Trophoblast cell (in vitro differentiated cells and primary cell): ENCODE data around the gene PPIE.

Source experiments
- DNase-seq, 2 donors: peaks; one replicate each; pipeline ENCODE4 v3.0.0-alpha.2; 2016
- H2AFZ ChIP-seq: 2 replicates; pipeline ENCODE4 v1.6.1; 2013; ENCODE audit warnings: low read length, moderate library complexity, mild to moderate bottlenecking; ENCODE audit not compliant: insufficient read depth, poor library complexity
- H2AK5ac ChIP-seq: 2 replicates; pipeline ENCODE4 v1.6.1; 2013; ENCODE audit warnings: mild to moderate bottlenecking, low read length
- H2BK120ac ChIP-seq: 2 replicates; pipeline ENCODE4 v1.6.1; 2013; ENCODE audit warnings: low read length, mild to moderate bottlenecking, moderate library complexity; ENCODE audit not compliant: insufficient read depth, poor library complexity
- H2BK12ac ChIP-seq: 2 replicates; pipeline ENCODE4 v1.6.1; 2013; ENCODE audit warnings: mild to moderate bottlenecking, low read length, moderate library complexity
- H2BK5ac ChIP-seq: 2 replicates; pipeline ENCODE4 v1.6.1; 2013; ENCODE audit warnings: low read length, low read depth, moderate library complexity, mild to moderate bottlenecking; ENCODE audit not compliant: poor library complexity
- H3K14ac ChIP-seq: 2 replicates; pipeline ENCODE4 v1.6.1; 2013; ENCODE audit warnings: mild to moderate bottlenecking, low read length
- H3K18ac ChIP-seq: 2 replicates; pipeline ENCODE4 v1.6.1; 2013; ENCODE audit warnings: mild to moderate bottlenecking, low read length
- H3K23ac ChIP-seq: 2 replicates; pipeline ENCODE4 v1.6.1; 2013; ENCODE audit warnings: low read length
- H3K27ac ChIP-seq: 2 replicates; pipeline ENCODE4 v1.5.1; 2013; ENCODE audit warnings: low read depth, mild to moderate bottlenecking, inconsistent platforms, low read length, moderate library complexity
- H3K27me3 ChIP-seq: 2 replicates; pipeline ENCODE4 v1.6.1; 2013; ENCODE audit warnings: inconsistent platforms, mild to moderate bottlenecking, low read length, moderate library complexity; ENCODE audit not compliant: insufficient read depth
- H3K36me3 ChIP-seq, 2 experiments: 1 replicate in 1 of 2; 2 replicates in 1 of 2; pipeline ENCODE4 v1.6.1; 2013; ENCODE audit warnings: low read length in 2 of 2, mild to moderate bottlenecking in 2 of 2, moderate library complexity in 1 of 2; ENCODE audit not compliant: insufficient read depth in 2 of 2, control insufficient read depth in 1 of 2
- H3K4ac ChIP-seq: 2 replicates; pipeline ENCODE4 v1.6.1; 2013; ENCODE audit warnings: low read depth, mild to moderate bottlenecking, low read length, moderate library complexity
- H3K4me1 ChIP-seq, 2 experiments: 1 replicate in 1 of 2; 2 replicates in 1 of 2; pipeline ENCODE4 v1.6.1; 2013; ENCODE audit warnings: low read length in 2 of 2, mild to moderate bottlenecking in 2 of 2, moderate library complexity in 1 of 2; ENCODE audit not compliant: insufficient read depth in 2 of 2, control insufficient read depth in 1 of 2
- H3K4me2 ChIP-seq: 2 replicates; pipeline ENCODE4 v1.6.1; 2013; ENCODE audit warnings: inconsistent platforms, mild to moderate bottlenecking, low read length, moderate library complexity
- H3K4me3 ChIP-seq: 2 replicates; pipeline ENCODE4 v1.5.1; 2013; ENCODE audit warnings: mild to moderate bottlenecking, low read depth, low read length, inconsistent platforms
- H3K79me1 ChIP-seq: one replicate; pipeline ENCODE4 v1.6.1; 2013; ENCODE audit warnings: low read length
- H3K79me2 ChIP-seq: 2 replicates; pipeline ENCODE4 v1.6.1; 2013; ENCODE audit warnings: low read length, mild to moderate bottlenecking; ENCODE audit not compliant: control insufficient read depth, insufficient read depth, poor library complexity
- H3K9ac ChIP-seq: 2 replicates; pipeline ENCODE4 v1.6.1; 2013; ENCODE audit warnings: mild to moderate bottlenecking, low read length
- H3K9me3 ChIP-seq: 2 replicates; pipeline ENCODE4 v1.6.1; 2013; ENCODE audit warnings: low read depth, mild to moderate bottlenecking, control low read depth, inconsistent platforms, low read length; ENCODE audit not compliant: insufficient read depth
- H4K12ac ChIP-seq: 2 replicates; pipeline ENCODE4 v1.6.1; 2013; ENCODE audit warnings: low read depth, mild to moderate bottlenecking, low read length, moderate library complexity
- H4K8ac ChIP-seq: 2 replicates; pipeline ENCODE4 v1.6.1; 2013; ENCODE audit warnings: low read depth, mild to moderate bottlenecking, low read length, moderate library complexity
- H4K91ac ChIP-seq: one replicate; pipeline ENCODE4 v1.6.1; 2013; ENCODE audit warnings: low read depth, mild to moderate bottlenecking, low read length, moderate library complexity
- WGBS: extraction: QIAGEN DNeasy Blood & Tissue Kit; methylation state at CpG from one replicate; pipeline ENCODE4 v1.1.7; 2013; ENCODE audit warnings: missing lambda C conversion rate; ENCODE audit not compliant: insufficient read length, insufficient coverage; ENCODE audit errors: extremely low coverage; 5-methylcytosine and 5-hydroxymethylcytosine counted together

The PPIE gene

DNA sequence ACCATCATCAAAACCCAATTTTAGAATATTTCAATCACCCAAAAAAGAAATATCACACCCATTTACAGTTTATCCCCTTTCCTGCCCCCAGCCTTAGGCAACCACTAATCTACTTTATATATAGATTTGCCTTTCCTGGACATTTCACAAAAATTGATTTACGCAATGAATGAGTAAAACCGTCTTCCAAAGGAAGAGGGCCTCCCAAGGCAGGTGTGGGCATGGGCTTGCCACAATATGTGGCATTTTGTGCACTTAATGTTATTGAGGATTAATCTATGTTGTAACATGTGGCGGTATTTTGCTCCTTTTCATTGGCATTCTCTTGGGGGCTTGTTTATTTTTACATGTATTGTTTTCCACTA is 61.8 kb downstream of the PPIE start:
- WGBS, result no CpG with 5 or more reads among the region's 3 CpGs
- no peak overlapping the region for H4K12ac ChIP-seq

DNA sequence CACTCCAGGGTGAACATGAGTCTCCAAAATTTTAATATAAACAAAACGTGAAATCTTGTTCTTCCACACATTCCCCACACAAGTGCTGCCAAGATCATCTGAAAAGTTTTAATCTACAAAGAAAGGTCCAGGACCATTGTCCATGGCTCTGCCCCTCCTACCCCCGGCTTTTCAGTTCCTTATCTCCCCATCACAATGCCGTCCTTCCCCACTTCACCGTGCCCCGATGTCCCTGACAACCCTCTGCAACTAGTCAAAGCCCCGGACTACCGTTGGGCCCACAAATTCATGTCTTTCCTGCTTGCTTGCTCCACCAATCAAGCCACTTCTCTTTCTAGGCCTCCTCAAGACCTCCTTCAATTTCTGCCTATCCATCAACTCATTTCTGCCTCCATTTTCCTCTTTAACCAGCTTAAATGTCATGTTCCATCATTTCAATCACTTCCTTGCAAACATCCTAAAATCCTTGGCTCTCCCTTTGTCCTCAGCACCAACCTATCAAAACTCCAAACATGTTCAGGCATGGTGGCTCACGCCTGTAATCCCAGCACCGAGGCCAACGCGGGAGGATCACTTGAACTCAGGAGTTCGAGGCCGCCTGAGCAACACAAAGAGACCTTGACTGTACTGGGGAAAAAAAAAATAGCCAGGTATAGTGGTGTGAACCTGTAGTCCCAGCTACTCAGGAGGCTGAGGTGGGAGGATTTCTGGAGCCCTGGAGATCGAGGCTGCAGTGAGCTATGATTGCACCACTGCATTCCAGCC is 64.0 kb downstream of the PPIE start:
- Histone ChIP-seq H3K4me1 (peaks cover 2% of the 10 kb centered on the region in 2 experiments), H3K4me3 (no peak overlapping the region), H2BK120ac (no peak overlapping the region), H3K4me2 (no peak overlapping the region), H3K18ac (no peak overlapping the region), H2AK5ac (no peak overlapping the region), H3K4ac (no peak overlapping the region), H3K27me3 (no peaks in the 10 kb centered on the region), H3K23ac (no peak overlapping the region), H4K12ac (no peak overlapping the region), H3K9me3 (peaks cover 2% of the 10 kb centered on the region), H2BK12ac (no peak overlapping the region), H4K91ac (no peak overlapping the region), H3K36me3 (no peaks in the 10 kb centered on the region), H3K79me1 (no peaks in the 10 kb centered on the region), H3K9ac (no peak overlapping the region), H3K79me2 (no peaks in the 10 kb centered on the region), H3K14ac (no peak overlapping the region), H4K8ac (no peak overlapping the region), H2AFZ (no peak overlapping the region), H2BK5ac (no peak overlapping the region), H3K27ac (no peak overlapping the region)
- WGBS, result no CpG with 5 or more reads among the region's 14 CpGs
- DNase-seq, result no peak

More for the DNA sequence above, 61.8 kb downstream of the PPIE start:
- no peak overlapping the region for H4K91ac ChIP-seq
- no peak overlapping the region for H2BK12ac ChIP-seq
- no peak for DNase-seq
- no peak overlapping the region for H4K8ac ChIP-seq
- no peaks in the 10 kb centered on the region for H3K79me1 ChIP-seq
- H3K4me3 ChIP-seq, result no peak overlapping the region
- no peak overlapping the region for H3K4me2 ChIP-seq
- H2AFZ ChIP-seq, result no peak overlapping the region
- H2AK5ac ChIP-seq, result no peak overlapping the region
- no peaks in the 10 kb centered on the region for H3K27me3 ChIP-seq
- no peak overlapping the region for H2BK5ac ChIP-seq
- H3K4me1 ChIP-seq, result peaks cover 2% of the 10 kb centered on the region in 2 experiments
- no peak overlapping the region for H3K4ac ChIP-seq
- H2BK120ac ChIP-seq, result no peak overlapping the region
- no peak overlapping the region for H3K27ac ChIP-seq
- no peaks in the 10 kb centered on the region for H3K36me3 ChIP-seq
- H3K14ac ChIP-seq, result no peak overlapping the region
- H3K79me2 ChIP-seq, result no peaks in the 10 kb centered on the region
- H3K9ac ChIP-seq, result no peak overlapping the region
- H3K23ac ChIP-seq, result no peak overlapping the region
- no peak overlapping the region for H3K18ac ChIP-seq
- H3K9me3 ChIP-seq, result no peaks in the 10 kb centered on the region

DNA sequence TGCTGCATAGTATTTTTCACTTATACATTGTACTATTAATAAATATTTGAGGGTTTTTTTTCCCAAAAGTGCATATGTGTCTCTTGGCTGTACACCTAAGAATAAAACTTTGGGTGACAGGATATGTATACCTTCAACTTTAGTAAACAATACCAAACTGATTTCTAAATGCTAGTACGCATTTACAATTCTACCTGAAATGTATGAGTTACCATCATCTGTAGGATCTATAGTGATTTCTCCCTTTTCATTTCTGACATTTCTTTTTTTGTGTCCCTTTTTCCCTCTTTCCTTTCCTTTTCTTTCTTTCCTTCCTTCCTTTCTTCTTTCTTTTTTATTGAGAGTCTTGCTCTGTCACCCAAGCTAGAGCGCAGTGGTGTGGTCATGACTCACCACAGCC is 66.7 kb downstream of the PPIE start:
- Histone ChIP-seq H3K79me1 (no peaks in the 10 kb centered on the region), H3K18ac (no peak overlapping the region), H4K8ac (no peak overlapping the region), H3K4ac (no peak overlapping the region), H3K27ac (no peak overlapping the region), H2AK5ac (no peak overlapping the region), H2BK12ac (no peak overlapping the region), H3K27me3 (no peaks in the 10 kb centered on the region), H3K4me2 (no peak overlapping the region), H3K4me3 (no peak overlapping the region), H3K4me1 (no peaks in the 10 kb centered on the region), H3K9me3 (peaks cover 2% of the 10 kb centered on the region), H2BK120ac (no peak overlapping the region), H2BK5ac (no peak overlapping the region), H2AFZ (no peak overlapping the region), H3K23ac (no peak overlapping the region), H3K79me2 (no peaks in the 10 kb centered on the region), H3K14ac (no peak overlapping the region), H4K12ac (no peak overlapping the region), H4K91ac (no peak overlapping the region), H3K9ac (no peak overlapping the region), H3K36me3 (no peaks in the 10 kb centered on the region)
- no peak for DNase-seq
- no CpG with 5 or more reads among the region's 2 CpGs for WGBS

DNA sequence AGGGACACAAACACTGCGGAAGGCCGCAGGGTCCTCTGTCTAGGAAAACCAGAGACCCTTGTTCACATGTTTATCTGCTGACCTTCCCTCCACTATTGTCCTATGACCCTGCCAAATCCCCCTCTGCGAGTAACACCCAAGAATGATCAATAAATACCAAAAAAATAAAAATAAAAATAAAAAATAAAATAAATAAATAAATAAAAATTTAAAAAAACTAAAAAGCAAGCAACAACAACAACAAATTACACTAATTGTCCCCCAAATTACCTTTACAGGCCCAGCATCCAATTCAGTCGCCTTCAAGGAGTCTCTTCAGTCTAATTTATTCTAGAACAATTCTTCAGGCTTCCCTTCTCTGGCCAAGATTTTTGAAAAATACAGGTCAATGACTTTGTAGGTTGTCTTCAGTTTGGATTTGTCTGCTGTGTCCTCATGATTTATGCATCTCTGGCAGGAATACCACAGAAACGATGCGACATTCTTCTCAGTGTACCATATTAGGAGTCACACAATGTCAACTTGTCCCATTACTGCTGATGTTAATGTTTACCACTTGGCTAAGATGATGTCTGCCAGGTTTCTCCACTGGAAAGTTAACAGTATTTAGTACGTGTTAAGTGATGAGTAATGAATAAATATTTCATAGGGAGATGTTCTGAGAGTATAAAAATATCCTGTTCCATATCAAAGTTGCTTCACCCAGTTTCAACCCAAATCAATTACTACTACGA is 70.3 kb downstream of the PPIE start:
- no peak overlapping the region for H3K9ac ChIP-seq
- no peak overlapping the region for H2AFZ ChIP-seq
- no peaks in the 10 kb centered on the region for H3K36me3 ChIP-seq
- no peak overlapping the region for H2BK5ac ChIP-seq
- no peaks in the 10 kb centered on the region for H3K79me1 ChIP-seq
- H3K27me3 ChIP-seq, result no peaks in the 10 kb centered on the region
- no peak overlapping the region for H3K18ac ChIP-seq
- no peak overlapping the region for H4K8ac ChIP-seq
- no peaks in the 10 kb centered on the region for H3K79me2 ChIP-seq
- no peak overlapping the region for H3K4me3 ChIP-seq
- H2AK5ac ChIP-seq, result no peak overlapping the region
- no peak overlapping the region for H2BK12ac ChIP-seq
- H3K23ac ChIP-seq, result no peak overlapping the region
- H3K27ac ChIP-seq, result no peak overlapping the region
- no peak overlapping the region for H3K4ac ChIP-seq
- H4K91ac ChIP-seq, result no peak overlapping the region
- no peak overlapping the region for H3K4me2 ChIP-seq
- no peaks in the 10 kb centered on the region for H3K4me1 ChIP-seq
- no peak overlapping the region for H2BK120ac ChIP-seq
- peaks cover 2% of the 10 kb centered on the region for H3K9me3 ChIP-seq
- WGBS, result no CpG with 5 or more reads among the region's 8 CpGs
- no peak for DNase-seq
- no peak overlapping the region for H4K12ac ChIP-seq
- H3K14ac ChIP-seq, result no peak overlapping the region
